8988T (cell line): ENCODE measurements around the gene RTN4IP1.
"Not testable (repeated sequence)": the region's sequence is repeated elsewhere in the genome, so short reads cannot be mapped to it uniquely, and the experiment has no call there.

Experiments used
- DNase-seq: peaks from one replicate; pipeline ENCODE4 v3.0.0; 2011

Gene RTN4IP1

DNA sequence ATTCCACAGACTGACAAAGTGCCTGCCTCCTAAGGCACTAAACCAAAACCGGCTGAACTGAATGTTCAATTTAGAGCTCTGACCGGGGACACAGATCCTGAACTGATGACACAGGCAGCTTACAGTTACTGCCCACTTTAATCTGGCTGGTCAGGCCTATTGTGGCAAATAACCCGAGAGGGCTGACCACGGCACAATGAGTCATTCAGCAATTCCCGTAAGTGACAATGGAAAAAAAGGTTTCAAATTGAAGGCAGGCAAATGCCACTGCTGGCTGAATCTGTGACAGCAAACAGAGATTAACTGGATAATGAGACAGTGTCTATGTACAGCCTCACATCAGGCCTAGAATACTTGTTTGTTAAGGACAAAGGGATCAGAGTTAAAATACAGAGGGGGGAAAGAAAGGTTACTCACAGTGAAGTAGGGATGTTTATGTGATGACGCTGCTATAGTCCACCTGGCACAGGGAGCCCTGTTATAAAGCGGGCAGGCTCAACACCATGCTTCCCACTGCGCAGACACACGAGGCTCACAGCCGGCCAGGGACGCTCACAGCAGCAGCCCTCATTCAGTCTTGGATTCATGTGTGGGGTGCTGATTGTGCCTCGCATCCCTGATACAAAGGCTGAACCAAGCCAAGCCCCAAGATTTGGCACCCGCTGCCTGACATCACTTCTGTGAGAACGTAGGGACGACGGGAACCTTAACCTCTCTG lies 54.4 kb downstream of the RTN4IP1 start:
- DNase-seq = no peak

GRCh38 chr6:106572875-106573585 lies 56.3 kb downstream of the RTN4IP1 start:
- DNase-seq = no peak

DNA sequence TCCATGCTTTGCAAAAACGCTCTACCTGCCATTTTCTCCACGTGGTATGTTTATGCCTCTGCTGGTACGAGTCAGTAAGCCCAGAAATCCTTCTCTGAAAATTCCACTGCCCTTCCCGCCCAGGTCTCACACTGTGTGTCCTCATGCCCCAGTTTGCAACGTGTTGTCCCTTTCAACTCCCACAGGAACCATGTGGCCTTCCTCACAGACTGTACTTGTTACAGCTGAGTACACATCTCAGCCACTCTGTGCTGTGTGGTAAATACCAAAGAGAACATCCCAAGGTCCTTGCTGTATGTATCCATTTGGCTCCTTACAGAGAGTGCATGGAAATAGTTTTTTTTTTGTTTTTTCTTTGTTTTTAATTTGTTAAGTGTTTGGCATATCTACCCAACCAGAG lies 56.9 kb downstream of the RTN4IP1 start:
- no peak for DNase-seq

DNA sequence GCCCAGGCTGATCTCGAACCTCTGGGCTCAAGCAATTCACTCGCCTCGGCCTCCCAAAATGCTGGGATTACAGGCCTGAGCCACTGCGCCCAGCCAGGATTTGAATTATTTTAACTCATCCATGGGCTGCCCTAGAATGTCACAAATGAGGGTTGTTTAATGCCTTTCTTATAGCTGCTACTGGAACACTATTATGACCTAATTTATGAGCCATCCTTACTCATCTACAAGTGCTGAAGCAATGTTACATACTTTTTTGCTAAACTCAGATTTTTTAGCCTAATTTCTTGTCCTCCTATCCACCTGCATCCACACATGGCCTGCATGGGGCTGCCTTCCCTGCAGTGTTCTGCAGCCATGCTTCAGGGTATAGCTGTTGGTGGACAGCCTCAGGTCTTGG lies 59.9 kb downstream of the RTN4IP1 start:
- DNase-seq = no peak

- no peak for DNase-seq
Measured at GRCh38 chr6:106568530-106568929, 60.8 kb downstream of the RTN4IP1 start.

- DNase-seq = no peak
Measured at GRCh38 chr6:106564476-106564875, 64.8 kb downstream of the RTN4IP1 start.

- no peak for DNase-seq
Measured at GRCh38 chr6:106563614-106564013, 65.7 kb downstream of the RTN4IP1 start.

DNA sequence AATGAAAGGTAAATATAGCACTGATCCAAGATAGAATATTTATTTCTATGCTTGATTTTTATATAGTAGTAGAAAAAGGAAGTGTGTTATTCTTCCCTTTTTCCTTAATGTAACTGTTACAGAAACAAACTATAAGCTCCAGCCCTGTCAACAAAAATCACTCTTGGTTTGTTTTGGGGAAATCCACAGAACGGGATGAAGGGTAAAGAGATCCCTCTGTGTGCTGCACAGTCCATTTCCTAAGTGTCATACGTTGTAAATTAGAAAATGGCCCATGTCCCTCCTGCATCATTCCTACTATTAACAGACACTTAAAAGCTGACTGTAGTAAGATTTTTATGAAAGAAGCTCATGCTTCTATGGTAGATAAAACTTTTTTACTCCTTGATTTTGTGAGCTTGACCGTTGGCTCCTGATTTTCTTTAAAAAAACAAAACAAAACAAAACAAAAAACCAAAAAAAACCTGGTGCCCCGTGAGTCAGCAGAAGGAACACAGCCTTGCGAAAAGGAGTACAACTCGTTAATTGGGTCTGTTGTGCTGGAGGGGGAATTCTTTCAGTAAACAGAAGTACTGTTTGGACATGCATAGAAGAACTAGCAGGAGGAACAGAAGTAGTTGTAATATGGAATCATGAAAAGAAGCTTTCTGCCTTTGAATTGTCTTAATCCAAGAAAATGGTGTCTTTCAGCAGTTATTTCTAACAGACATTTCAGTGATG lies 67.5 kb downstream of the RTN4IP1 start:
- DNase-seq = no peak

GRCh38 chr6:106560996-106561685 lies 68.2 kb downstream of the RTN4IP1 start:
- DNase-seq = no peak

GRCh38 chr6:106559659-106560058 lies 69.6 kb downstream of the RTN4IP1 start:
- not testable (repeated sequence) for DNase-seq

DNA sequence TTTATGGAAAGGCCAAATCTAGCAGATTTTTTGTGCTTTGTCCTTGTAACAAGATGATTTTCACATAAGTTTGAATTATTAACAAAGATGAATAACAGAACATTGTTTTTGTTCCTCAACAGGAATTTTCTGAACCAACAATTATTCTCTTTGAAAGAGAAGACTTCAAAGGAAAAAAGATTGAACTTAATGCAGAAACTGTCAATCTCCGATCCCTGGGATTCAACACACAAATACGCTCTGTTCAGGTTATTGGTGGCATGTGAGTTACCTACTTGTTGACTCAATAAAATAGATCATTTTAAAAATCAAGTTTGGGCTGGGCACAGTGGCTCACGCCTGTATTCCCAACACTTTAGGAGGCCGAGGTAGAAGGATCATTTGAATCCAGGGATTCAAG lies 70.9 kb downstream of the RTN4IP1 start:
- DNase-seq = no peak

DNA sequence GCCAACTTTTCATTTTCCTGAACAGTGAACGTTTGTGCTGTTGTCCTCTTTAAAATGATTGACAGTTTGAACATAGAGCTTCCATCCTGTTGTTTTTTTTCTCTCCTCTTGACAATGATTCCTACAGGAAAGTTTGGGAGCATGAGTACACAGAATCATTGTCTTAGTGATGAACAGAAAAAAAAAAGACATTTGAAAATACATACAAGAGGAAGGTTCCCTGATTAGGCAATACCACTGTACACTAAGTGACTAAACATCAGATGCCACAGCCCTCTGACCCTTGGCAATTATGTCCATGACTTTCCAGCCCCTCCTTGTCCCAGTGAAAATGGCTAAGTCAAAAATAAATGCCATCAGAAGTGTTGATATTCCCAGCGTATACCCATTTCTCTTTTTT lies 71.5 kb downstream of the RTN4IP1 start:
- no peak for DNase-seq

GRCh38 chr6:106556368-106556960 lies 72.8 kb downstream of the RTN4IP1 start:
- no peak for DNase-seq

GRCh38 chr6:106555767-106556166 lies 73.5 kb downstream of the RTN4IP1 start:
- no peak for DNase-seq

DNA sequence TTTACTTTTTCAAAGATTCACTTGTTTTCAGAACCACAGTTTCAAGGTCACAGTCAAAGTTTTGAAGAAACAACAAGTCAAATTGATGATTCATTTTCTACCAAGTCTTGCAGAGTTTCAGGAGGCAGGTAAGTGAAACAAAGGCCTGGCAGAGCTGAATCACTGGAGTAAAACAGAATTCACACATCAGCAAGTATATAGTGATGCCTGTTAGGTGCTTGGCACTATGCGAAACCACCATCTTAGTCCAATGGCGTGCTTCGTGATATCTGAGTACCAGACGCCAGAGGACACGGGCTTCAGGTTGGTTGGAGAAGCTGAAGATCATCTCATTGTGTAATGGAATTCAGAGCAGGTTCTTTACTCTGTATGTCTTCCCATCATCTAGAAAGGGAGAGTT lies 75.9 kb downstream of the RTN4IP1 start:
- DNase-seq = no peak

DNA sequence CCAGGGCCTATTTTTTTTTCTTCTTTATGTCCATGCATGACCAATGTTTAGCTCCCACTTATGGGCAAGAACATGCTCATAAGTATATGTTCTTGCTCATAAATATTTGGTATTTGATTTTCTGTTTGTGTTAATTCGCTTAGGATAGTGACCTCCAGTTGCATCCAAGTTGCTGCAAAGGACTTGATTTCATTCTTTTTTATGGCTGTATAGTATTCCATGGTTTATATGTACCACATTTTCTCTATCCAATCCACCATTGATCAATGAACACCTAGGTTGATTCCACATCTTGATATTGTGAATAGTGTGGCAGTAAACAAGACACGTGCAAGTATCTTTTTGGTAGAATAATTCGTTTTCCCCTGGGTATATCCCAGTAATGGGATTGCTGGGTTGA lies 78.1 kb downstream of the RTN4IP1 start:
- no peak for DNase-seq

GRCh38 chr6:106549521-106549920 lies 79.8 kb downstream of the RTN4IP1 start:
- no peak for DNase-seq

DNA sequence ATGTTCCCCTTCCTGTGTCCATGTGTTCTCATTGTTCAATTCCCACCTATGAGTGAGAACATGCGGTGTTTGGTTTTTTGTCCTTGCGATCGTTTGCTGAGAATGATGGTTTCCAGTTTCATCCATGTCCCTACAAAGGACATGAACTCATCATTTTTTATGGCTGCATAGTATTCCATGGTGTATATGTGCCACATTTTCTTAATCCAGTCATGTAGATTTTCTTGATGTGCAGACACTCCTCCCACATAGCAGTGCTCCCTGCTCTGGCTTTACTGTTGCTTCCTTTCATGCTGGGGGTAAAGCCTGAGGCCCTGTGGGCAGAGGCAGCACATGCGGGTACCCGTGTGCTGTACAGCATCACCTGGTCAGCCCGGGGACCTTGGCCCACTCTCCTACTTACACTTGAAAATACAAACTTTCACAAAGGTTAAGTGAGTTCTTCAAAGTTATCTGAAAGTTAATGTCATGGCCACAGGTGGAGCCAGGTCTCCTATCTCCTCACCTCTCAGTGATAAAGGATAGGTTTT lies 80.3 kb downstream of the RTN4IP1 start:
- not testable (repeated sequence) for DNase-seq

GRCh38 chr6:106547601-106548453 lies 81.5 kb downstream of the RTN4IP1 start:
- DNase-seq = no peak

DNA sequence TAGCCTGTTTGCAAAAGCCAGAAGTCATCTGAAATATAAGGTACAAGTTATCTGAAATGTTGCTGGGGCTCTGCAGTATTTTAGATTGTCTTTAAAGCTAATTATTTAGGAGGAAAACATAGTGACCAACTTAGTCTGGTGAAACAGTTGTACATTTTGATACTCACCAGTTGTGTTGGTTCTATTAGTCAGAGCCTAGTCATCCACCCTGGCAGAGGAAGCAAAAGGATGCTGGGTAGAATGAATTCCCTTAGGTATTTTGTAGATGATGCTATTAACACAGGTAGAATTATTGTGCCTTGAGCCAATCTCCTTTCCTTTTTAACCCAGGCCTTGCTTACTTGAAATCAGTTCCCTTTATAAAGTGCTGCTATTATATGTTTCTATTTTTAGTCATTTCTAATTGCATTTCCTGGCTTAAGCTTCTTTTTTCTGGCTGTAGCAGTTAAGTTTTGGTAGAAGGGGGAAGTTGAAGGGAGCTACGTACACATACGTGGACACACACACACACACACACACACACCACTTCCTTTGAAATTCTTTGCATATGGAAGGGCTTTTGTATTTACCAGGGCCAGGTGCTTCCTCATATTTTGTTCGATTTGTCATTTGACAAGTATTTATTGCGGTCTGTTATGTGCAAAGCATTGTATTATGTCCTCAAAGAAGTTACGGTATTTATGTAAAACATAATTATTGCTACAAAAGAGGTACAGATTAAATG lies 82.4 kb downstream of the RTN4IP1 start:
- no peak for DNase-seq

GRCh38 chr6:106546261-106546690 lies 83.0 kb downstream of the RTN4IP1 start:
- no peak for DNase-seq
